Activated CD8-positive, alpha-beta T cell treated with anti-CD3 and anti-CD28 coated beads for 36 hours (primary cell): Measurements from ENCODE around the gene MAP4K1. TPM values are rescaled to one million over a fixed set of nuclear protein-coding genes. Genes with fewer than 3 reads are reported as not detected.
"Not testable (repeated sequence)": the region's sequence is repeated elsewhere in the genome, so short reads cannot be mapped to it uniquely, and the experiment has no call there.

Source experiments
- ATAC-seq: fragments of 200-7000 bp; cut with Tn5 transposase; one replicate; pipeline ENCODE4 v1.10.0; 2021; ENCODE audit warnings: mild to moderate bottlenecking, moderate library complexity
- CTCF ChIA-PET: fragments of 350-600 bp; sonication (Branson Sonifier 250); formaldehyde crosslinking; loops from one replicate; lab custom pipeline; 2021; ENCODE audit warnings: antibody characterized with exemption; lab: Charles Lee
- POLR2A ChIA-PET: fragments of 350-600 bp; sonication (Branson Sonifier 250); formaldehyde crosslinking; loops from one replicate; lab custom pipeline; 2021; ENCODE audit warnings: antibody characterized with exemption; lab: Charles Lee
- DNase-seq: peaks from one replicate; pipeline ENCODE4 v3.0.0-alpha.2; 2020
- H3K27ac Mint-ChIP-seq: one replicate; pipeline ENCODE4 v1.8.0; 2021; ENCODE audit warnings: mild to moderate bottlenecking, mixed read lengths
- H3K27me3 Mint-ChIP-seq: one replicate; pipeline ENCODE4 v1.8.0; 2021; ENCODE audit warnings: mixed read lengths
- H3K36me3 Mint-ChIP-seq: one replicate; pipeline ENCODE4 v1.8.0; 2021; ENCODE audit warnings: low read depth, mixed read lengths
- H3K4me1 Mint-ChIP-seq: one replicate; pipeline ENCODE4 v1.8.0; 2021; ENCODE audit warnings: low read depth, mixed read lengths
- H3K4me3 Mint-ChIP-seq: one replicate; pipeline ENCODE4 v1.8.0; 2021; ENCODE audit warnings: mild to moderate bottlenecking, moderate library complexity, mixed read lengths
- H3K9me3 Mint-ChIP-seq: one replicate; pipeline ENCODE4 v1.8.0; 2021; ENCODE audit warnings: mixed read lengths
- intact Hi-C: fragments of 100-400 bp; cut with micrococcal nuclease; formaldehyde crosslinking; loops from one replicate; pipeline ENCODE4 v1.10.0; 2022
- total RNA-seq, 2 experiments: library from RNA; stranded (reverse); gene quantifications; one replicate each; pipeline ENCODE4 v1.2.3, GENCODE V29; 2021
- TF ChIP-seq, protein P1 (sequence below): fragments of 200-600 bp; IDR thresholded peaks from one replicate; pipeline ENCODE4 v1.8.0; 2022; ENCODE audit warnings: antibody characterized with exemption, mild to moderate bottlenecking

The MAP4K1 gene
- total RNA-seq, 2 experiments from 2014 or later = 166 to 174 TPM

DNA sequence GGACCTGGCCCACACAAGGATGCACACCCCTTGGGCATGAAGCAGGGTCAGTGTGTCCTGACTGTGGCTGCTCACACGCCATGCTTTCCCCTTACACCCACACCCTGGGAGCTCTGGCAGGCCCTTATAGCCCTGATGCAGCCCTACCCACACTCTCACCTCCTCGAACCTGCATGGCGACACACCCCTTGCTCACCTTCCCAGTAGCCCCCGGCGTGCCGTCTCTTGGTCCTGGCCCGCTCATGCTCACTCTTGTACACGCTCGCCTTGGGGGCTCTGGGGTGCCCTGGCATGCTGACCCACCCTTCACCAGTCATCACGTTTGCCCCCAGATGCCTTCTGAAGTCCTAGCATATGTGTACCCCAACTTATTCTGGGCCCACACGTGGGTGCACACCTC is 56.1 kb downstream of the MAP4K1 start:
- Mint-ChIP-seq H3K27ac (no peak overlapping the region), H3K4me3 (no peak overlapping the region), H3K36me3 (no peaks in the 10 kb centered on the region), H3K27me3 (peaks cover 12% of the 10 kb centered on the region), H3K9me3 (no peaks in the 10 kb centered on the region), H3K4me1 (peaks cover 31% of the 10 kb centered on the region)
- CTCF ChIA-PET = no interaction called here
- no peak for DNase-seq
- POLR2A ChIA-PET = no interaction called here
- intact Hi-C loops = no loop called here
- no peak for ATAC-seq
- TF ChIP-seq, protein P1, sequence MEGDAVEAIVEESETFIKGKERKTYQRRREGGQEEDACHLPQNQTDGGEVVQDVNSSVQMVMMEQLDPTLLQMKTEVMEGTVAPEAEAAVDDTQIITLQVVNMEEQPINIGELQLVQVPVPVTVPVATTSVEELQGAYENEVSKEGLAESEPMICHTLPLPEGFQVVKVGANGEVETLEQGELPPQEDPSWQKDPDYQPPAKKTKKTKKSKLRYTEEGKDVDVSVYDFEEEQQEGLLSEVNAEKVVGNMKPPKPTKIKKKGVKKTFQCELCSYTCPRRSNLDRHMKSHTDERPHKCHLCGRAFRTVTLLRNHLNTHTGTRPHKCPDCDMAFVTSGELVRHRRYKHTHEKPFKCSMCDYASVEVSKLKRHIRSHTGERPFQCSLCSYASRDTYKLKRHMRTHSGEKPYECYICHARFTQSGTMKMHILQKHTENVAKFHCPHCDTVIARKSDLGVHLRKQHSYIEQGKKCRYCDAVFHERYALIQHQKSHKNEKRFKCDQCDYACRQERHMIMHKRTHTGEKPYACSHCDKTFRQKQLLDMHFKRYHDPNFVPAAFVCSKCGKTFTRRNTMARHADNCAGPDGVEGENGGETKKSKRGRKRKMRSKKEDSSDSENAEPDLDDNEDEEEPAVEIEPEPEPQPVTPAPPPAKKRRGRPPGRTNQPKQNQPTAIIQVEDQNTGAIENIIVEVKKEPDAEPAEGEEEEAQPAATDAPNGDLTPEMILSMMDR = no peak

DNA sequence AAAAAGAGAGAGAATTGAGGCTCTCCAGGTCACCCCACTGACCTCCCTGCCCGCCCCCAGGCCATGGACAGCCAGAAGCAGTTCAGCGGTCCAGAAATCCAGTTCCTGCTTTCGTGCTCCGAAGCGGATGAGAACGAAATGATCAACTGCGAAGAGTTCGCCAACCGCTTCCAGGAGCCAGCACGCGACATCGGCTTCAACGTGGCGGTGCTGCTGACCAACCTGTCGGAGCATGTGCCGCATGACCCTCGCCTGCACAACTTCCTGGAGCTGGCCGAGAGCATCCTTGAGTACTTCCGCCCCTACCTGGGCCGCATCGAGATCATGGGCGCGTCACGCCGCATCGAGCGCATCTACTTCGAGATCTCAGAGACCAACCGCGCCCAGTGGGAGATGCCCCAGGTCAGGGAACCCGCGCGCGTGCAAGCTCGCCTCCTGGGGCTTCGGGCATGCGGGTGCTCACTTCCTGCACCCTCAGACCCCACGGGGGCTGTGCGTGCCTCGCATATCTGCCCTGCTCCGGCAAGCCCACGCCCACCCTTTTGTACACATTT is 56.6 kb downstream of the MAP4K1 start:
- no peak overlapping the region for H3K27ac Mint-ChIP-seq
- ChIA-PET POLR2A (no interaction called here), CTCF (no interaction called here)
- intact Hi-C loops = no loop called here
- no peaks in the 10 kb centered on the region for H3K36me3 Mint-ChIP-seq
- DNase-seq (no peak), ATAC-seq (no peak)
- TF ChIP-seq, protein P1 = no peak
- H3K4me1 Mint-ChIP-seq = peaks cover 31% of the 10 kb centered on the region
- no peaks in the 10 kb centered on the region for H3K9me3 Mint-ChIP-seq
- no peak overlapping the region for H3K4me3 Mint-ChIP-seq
- peaks cover 12% of the 10 kb centered on the region for H3K27me3 Mint-ChIP-seq

DNA sequence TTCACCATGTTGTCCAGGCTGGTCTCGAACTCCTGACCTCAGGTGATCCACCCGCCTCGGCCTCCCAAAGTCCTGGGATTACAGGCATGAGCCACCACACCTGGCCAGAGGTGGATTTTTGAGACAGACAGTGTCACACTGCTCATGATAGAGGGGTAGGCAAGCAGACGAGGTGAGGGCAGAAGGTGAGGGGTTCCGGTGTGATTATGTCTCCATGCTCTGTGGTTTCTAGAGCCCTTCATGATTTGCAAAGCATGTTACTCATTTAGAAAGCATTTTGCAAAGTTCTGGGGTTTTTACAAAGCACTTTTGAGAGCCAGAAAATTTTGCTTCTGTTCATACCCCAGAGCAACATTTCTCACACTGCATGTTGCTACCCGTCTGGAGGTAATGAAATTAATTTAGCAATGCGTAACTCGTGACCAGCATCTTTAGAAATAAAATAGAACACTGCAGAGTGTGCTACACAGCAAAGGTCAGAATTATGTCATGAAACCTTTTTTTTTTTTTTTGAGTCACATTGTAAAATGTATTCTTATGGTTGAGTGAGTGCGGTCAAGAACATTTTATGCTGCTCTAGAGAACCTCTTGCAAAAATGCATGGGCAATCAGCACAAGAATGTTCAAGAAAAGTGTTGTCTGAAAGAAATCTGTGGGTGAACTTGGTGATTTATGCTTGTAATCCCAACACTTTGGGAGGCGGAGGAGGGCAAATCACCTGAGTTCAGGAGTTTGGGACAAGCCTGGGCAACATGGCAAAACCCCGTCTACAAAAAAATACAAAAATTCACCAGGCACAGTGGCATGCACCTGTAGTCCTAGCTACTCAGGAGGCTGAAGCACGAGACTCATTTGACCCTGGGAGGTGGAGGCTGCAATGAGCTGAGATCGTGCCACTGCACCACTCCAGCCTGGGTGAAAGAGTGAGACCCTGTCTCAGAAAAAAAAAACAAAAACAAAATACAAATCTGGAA is 58.0 kb downstream of the MAP4K1 start:
- Mint-ChIP-seq H3K36me3 (no peaks in the 10 kb centered on the region), H3K27ac (peak overlapping the region; percentile 69), H3K9me3 (no peaks in the 10 kb centered on the region), H3K4me3 (no peak overlapping the region), H3K4me1 (peaks cover 33% of the 10 kb centered on the region), H3K27me3 (peaks cover 9% of the 10 kb centered on the region)
- ATAC-seq (peak; percentile 77), DNase-seq (peak; percentile 56)
- ChIA-PET CTCF (no interaction called here), POLR2A (no interaction called here)
- intact Hi-C loops = no loop called here
- TF ChIP-seq, protein P1 = no peak

DNA sequence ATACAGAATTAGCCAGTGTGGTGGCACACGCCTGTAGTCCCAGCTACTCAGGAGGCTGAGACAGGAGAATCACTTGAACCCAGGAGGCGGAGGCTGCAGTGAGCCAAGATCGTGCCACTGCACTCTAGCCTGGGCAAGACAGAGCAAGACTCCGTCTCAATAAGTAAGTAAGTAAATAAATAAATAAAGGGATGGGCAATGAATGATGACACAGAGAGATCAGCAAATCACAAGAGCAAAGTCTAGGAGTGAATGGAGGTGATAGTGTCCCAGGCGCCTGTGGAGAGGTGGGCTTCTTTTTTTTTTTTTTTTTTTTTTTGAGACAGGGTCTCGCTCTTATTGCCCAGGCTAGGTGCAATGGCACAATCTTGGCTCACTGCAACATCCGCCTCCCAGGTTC is 58.8 kb downstream of the MAP4K1 start:
- CTCF ChIA-PET, H3K9me3 Mint-ChIP-seq, ATAC-seq, POLR2A ChIA-PET, H3K27ac Mint-ChIP-seq, H3K36me3 Mint-ChIP-seq, H3K4me3 Mint-ChIP-seq, intact Hi-C loops, H3K27me3 Mint-ChIP-seq, DNase-seq: not testable (repeated sequence)
- peaks cover 36% of the 10 kb centered on the region for H3K4me1 Mint-ChIP-seq

DNA sequence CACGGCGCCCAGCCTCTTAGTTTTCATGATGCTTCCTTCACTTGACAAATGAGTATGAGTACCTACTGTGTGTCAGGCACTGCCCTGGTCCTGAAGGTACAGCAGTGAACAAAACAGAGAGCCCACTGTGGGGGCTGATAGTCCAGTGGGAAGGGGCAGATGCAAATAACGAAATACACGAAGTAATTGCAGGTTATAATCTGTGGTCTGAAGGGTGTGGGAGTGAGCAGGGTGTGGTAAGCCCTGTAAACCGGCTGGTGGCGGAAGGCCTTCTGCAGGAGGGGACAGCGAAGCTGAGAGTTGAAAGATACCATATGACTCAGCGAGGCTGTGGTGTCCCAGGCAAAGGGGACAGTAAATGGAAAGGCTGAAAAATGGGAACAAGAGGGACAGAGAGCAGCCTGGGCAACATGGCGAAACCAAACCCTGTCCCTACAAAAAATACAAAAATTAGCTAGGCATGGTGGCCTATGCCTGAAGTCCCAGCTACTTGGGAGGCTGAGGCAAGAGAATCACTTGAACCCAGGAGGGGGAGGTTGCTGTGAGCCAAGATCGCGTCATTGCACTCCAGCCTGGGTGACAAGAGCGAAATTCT is 60.5 kb downstream of the MAP4K1 start:
- ATAC-seq = peak; percentile 54
- Mint-ChIP-seq H3K36me3 (no peaks in the 10 kb centered on the region), H3K4me3 (no peak overlapping the region), H3K9me3 (no peaks in the 10 kb centered on the region), H3K4me1 (peaks cover 44% of the 10 kb centered on the region), H3K27me3 (peaks cover 12% of the 10 kb centered on the region), H3K27ac (no peak overlapping the region)
- intact Hi-C loops = no loop called here
- ChIA-PET CTCF (interaction anchor here (1.2 kb wide), 1 partner anchor 12 kb away, joined by 3 read pairs; no protein-coding TSS in a partner anchor), POLR2A (no interaction called here)
- peak; percentile 64 for DNase-seq
- TF ChIP-seq, protein P1 = no peak
